Mucosa of stomach (tissue), 1 donor: ENCODE measurements around the gene LHPP.

Experiments used
- H3K27me3 ChIP-seq: one replicate; pipeline ENCODE4 v1.7.0; 2013; ENCODE audit warnings: mild to moderate bottlenecking, low read length; ENCODE audit not compliant: control insufficient read depth, insufficient read depth
- H3K36me3 ChIP-seq: one replicate; pipeline ENCODE4 v1.7.0; 2013; ENCODE audit warnings: low read length; ENCODE audit not compliant: control insufficient read depth, insufficient read depth
- H3K4me1 ChIP-seq: one replicate; pipeline ENCODE4 v1.7.0; 2013; ENCODE audit warnings: mild to moderate bottlenecking, low read length; ENCODE audit not compliant: control insufficient read depth, insufficient read depth
- H3K4me3 ChIP-seq: one replicate; pipeline ENCODE4 v1.7.0; 2013; ENCODE audit warnings: low read length
- H3K9ac ChIP-seq: one replicate; pipeline ENCODE4 v1.7.0; 2013; ENCODE audit warnings: mild to moderate bottlenecking, low read length, moderate library complexity
- H3K9me3 ChIP-seq: one replicate; pipeline ENCODE4 v1.7.0; 2013; ENCODE audit warnings: mild to moderate bottlenecking, low read length, moderate library complexity; ENCODE audit not compliant: control insufficient read depth
- donor health status: Pancreatic carcinoma.

The LHPP gene

DNA sequence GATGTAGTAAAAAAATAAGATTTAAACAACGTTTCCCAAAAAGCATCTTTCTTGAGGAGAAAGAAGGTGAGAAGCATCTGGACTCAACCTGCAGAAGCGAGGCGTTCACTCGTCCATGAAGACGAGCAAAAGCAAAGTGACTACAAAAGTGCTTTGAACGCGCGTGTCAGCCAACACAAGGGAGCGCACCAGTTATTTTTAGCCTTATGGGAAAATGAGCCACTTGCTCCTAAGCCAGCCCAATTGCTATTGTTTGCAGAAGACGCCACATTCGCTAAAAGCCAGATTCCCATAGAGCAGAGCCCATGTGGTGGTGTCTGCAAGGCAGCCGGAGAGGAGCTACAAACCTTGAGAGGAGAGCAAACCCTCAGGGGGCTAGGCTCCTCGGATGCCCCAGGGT, 160.0 kb downstream of the LHPP start:
- peaks cover 29% of the 10 kb centered on the region for H3K4me1 ChIP-seq
- H3K4me3 ChIP-seq, result no peak overlapping the region
- H3K9ac ChIP-seq, result no peak overlapping the region
- H3K36me3 ChIP-seq, result no peaks in the 10 kb centered on the region
- H3K9me3 ChIP-seq, result no peaks in the 10 kb centered on the region
- H3K27me3 ChIP-seq, result no peaks in the 10 kb centered on the region

DNA sequence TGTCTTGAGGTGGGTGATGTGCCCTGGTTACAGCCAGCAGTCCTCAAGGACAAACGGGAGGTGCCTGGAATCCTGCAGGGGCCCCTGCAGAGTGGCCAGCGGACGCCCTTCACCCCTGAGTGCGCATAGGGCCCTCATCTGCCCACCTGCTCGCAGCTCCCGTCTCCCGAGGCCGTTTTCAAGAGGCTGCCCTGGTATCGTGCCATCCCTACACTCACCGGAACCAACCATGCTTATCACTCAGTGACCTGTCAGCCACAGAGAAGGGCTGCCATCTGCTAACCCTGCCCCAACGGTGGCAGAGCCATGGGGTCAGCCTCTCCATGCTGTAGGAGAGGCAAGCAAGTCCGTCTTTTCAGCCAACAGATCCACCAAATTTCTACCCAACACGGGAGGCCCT, 160.5 kb downstream of the LHPP start:
- Histone ChIP-seq H3K4me3 (no peak overlapping the region), H3K36me3 (no peaks in the 10 kb centered on the region), H3K9ac (no peak overlapping the region), H3K9me3 (no peaks in the 10 kb centered on the region), H3K27me3 (no peaks in the 10 kb centered on the region), H3K4me1 (peaks cover 34% of the 10 kb centered on the region)

DNA sequence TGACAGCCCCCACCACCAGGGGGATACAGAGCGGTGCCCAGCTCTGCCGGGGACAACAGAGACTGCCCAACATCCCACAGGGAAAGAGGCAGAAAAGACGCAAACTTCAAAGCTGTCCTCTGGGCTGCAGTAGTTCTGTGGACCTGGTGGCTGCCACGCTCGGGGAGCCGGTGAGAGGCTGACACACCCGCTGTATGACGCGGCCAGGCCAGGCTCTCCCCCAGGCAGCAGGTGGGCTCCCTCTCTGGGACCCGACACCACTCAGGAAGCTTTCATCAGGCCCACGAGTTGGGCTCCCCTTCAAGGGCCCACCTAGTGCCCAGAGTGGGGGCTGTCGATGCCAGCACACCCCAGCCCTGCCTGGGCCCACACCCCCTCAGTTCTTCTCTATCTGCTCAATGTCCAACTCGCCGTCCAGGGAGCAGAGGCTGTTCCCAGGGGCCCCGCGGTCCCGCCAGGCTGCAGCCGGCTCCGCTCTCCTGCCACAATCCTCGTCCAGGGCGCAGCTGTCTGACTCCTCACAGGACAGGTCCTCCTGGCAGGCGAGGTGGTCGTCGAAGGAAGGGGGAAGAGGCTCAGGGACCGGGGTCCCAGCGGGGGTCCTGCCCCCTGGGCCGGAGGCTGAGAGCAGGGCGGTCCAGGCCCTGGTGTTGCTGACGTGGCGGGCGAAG, 161.4 kb downstream of the LHPP start:
- Histone ChIP-seq H3K36me3 (no peaks in the 10 kb centered on the region), H3K9ac (no peak overlapping the region), H3K9me3 (no peaks in the 10 kb centered on the region), H3K4me1 (peaks cover 42% of the 10 kb centered on the region), H3K4me3 (no peak overlapping the region), H3K27me3 (no peaks in the 10 kb centered on the region)

DNA sequence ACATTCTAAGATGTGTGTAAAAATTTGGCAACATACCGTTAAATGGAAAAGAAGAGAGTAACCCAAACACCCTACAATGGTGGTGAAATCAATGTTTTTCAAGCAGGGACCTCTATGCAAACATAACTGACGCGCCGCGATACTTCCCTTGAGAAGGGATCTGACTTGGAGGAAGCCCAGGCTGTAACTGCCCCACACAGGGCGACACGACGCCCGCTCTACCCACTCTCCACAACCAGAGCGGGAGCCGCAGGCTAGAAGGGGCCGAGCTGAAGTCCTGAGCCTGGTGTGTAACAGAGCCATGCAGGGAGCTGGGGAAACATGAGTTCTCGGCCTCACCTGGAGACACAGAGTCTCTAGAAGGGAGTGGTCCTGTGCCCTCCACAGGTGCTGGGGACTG, 162.4 kb downstream of the LHPP start:
- Histone ChIP-seq H3K4me1 (peaks cover 47% of the 10 kb centered on the region), H3K9me3 (no peaks in the 10 kb centered on the region), H3K4me3 (no peak overlapping the region), H3K9ac (no peak overlapping the region), H3K36me3 (no peaks in the 10 kb centered on the region), H3K27me3 (no peaks in the 10 kb centered on the region)

DNA sequence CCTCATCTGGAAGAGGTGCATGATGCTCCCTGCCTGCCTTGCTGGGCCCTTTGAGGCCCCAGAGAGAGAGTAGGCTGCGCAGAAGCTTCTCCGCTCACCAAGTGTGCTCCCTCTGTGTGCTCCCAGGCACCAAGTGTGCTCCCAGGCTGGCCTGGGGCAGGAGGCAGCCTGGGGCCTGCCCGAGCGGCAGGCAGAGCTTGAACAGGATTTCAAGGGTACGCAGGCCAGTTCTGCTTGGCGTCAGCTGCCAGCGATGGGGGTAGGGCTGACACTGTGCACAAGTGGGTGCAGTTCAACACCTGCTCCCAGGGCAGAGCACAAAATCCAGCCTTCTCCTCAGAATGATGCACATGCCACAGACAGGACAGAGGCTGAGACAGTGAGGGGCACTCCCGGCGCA, 162.8 kb downstream of the LHPP start:
- H3K9ac ChIP-seq, result no peak overlapping the region
- H3K4me3 ChIP-seq, result no peak overlapping the region
- no peaks in the 10 kb centered on the region for H3K9me3 ChIP-seq
- H3K4me1 ChIP-seq, result peaks cover 44% of the 10 kb centered on the region
- H3K36me3 ChIP-seq, result no peaks in the 10 kb centered on the region
- no peaks in the 10 kb centered on the region for H3K27me3 ChIP-seq

DNA sequence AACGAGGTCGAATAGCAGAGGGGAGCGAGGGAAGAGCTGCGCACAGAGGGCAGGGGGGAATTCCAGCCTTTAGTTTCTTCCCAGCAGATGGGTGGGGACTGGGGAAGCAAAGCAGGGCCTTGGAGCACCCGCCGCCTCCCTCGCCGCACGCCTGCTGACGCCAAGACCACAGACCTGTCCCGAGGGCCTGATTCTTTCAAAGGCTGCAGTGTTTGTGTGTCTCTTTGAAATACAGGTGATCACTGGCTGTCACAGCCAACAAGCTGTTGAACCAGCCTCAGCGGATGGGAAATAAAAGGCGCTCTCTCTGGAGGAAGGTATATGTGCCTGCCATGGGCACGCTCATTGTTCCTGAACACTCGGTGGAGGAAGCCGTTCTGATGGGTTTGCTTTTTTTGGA, 163.3 kb downstream of the LHPP start:
- Histone ChIP-seq H3K4me3 (no peak overlapping the region), H3K9ac (no peak overlapping the region), H3K9me3 (no peaks in the 10 kb centered on the region), H3K4me1 (peaks cover 39% of the 10 kb centered on the region), H3K36me3 (no peaks in the 10 kb centered on the region), H3K27me3 (no peaks in the 10 kb centered on the region)

DNA sequence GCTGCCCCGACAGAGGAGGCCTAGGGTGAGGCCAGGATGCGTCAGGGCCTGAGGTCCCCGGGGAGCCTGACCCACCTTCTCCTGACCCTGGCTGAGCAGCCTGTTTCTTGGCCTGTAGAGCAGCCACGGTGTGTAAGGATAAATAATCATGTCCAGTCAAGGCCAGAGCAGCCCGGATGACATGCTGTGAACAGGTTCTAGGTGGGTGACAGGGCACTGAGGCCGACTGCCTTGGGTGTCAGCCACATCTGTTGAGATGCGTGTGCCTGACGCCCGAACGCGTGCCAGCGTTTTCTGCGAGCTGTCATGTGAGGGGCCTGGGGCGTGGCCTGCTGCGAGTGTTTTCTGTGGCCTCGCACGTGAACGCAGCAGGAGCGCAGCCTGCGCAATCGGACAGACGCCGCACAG, 164.2 kb downstream of the LHPP start:
- Histone ChIP-seq H3K9me3 (no peaks in the 10 kb centered on the region), H3K9ac (no peak overlapping the region), H3K27me3 (no peaks in the 10 kb centered on the region), H3K36me3 (no peaks in the 10 kb centered on the region), H3K4me1 (peaks cover 33% of the 10 kb centered on the region), H3K4me3 (no peak overlapping the region)

DNA sequence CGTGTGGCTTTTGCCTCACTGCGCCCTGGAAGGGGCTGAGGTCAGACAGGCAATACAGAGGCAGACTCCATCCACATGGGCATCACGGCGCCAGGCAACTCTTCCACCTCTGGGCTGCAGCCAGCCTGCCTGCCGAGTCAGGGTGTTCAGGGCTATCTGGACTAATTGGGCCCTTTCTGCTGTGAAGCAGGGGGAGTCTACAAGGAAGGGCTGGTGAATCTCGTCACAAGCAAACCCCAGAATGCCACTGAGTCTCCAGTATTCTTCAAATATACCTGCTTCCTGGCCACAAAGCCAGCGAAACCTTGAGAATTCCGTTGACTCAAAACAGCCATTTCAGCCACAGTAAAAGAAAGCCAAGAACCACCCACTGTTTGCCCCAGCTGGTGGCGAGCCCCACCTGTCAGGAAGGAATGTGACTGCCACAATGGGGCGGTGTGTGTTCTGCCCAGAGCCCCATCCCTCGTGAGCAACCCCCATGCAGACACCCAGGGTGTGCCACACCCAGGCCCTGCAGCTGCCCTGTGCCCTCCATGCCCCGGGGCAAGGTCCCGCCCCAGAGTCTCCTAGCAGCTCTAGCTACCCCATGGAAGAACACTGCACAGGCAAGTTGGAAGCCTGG, 165.2 kb downstream of the LHPP start:
- H3K9me3 ChIP-seq, result no peaks in the 10 kb centered on the region
- H3K4me3 ChIP-seq, result no peak overlapping the region
- no peak overlapping the region for H3K9ac ChIP-seq
- no peaks in the 10 kb centered on the region for H3K36me3 ChIP-seq
- H3K4me1 ChIP-seq, result peaks cover 32% of the 10 kb centered on the region
- H3K27me3 ChIP-seq, result no peaks in the 10 kb centered on the region

DNA sequence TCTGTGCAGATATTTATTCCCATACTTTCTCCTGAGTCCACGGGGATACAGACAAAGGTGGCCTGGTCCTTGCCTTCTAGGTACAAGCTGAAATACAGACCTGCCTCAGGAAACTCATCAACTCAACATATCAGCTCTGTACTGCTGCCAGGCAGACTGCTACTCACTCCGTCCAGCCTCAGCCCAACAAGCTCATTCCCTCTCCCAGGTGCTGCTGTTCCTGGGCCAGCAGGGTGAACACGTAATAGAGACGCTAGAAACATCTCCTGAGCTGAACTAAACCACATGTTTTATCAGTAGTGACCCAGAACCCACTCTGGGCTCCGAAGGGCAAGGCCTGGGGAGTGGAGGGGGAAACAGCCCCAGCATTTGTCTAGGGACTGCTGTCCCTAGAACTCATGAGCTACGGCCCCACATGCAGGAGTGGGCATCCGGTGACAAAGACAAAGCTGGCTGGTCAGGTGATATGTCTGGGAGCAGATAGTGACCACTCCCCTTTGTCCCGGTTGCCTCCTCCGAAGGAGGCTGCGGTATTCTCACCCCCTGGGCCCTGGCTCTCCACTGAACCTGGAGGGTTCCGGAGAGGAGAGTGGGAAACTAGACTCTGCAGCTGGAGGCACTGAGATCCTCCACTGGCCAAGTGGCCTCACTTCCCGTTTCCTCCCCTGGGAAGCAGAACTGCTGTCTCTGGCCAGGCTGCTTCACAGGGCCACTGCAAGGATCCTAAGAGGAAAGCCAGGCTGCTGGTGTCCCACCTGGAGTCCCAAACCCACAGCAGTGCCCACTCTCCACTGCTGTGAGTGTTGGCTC, 166.4 kb downstream of the LHPP start:
- Histone ChIP-seq H3K9ac (no peak overlapping the region), H3K9me3 (no peaks in the 10 kb centered on the region), H3K27me3 (no peaks in the 10 kb centered on the region), H3K4me3 (no peak overlapping the region), H3K36me3 (no peaks in the 10 kb centered on the region), H3K4me1 (peaks cover 43% of the 10 kb centered on the region)

DNA sequence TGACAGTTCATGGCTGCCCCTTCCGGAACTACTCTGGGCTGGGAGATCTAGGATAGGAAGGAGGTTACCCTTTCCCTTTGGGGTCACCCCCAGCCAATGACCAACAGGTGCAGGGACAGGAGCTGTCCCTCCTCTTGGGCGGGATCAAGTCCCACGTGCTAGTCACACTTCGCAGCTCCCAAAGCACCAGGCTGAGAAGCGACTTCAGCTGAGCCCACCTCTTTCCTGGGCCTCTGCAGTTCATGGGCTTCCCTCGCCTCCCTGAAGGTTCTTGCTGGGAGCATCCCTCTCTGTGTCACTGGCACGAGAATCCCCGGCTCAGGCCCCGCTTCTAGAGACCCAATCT, 167.0 kb downstream of the LHPP start:
- Histone ChIP-seq H3K36me3 (no peaks in the 10 kb centered on the region), H3K9ac (no peak overlapping the region), H3K4me3 (no peak overlapping the region), H3K9me3 (no peaks in the 10 kb centered on the region), H3K27me3 (no peaks in the 10 kb centered on the region), H3K4me1 (peaks cover 43% of the 10 kb centered on the region)

DNA sequence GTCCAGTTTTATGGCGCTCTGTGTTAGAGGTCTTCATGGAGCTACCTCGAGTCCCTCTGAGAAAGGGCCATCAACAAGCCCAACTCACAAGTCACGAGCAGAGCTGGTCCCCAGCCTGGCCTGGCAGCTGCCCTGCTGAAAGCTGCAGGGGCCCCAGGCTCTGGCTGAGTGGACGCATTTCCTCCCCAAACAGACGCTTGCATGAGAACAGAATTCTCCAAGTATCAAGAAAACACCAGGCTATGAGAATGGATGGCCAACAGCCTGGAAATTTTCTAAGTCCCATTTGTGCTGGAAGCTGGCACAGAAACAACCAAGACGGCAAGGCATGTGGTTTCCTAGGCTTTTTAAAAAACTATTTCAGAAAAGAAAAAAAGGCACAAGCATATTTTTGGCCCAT, 167.8 kb downstream of the LHPP start:
- peaks cover 43% of the 10 kb centered on the region for H3K4me1 ChIP-seq
- no peaks in the 10 kb centered on the region for H3K9me3 ChIP-seq
- no peak overlapping the region for H3K4me3 ChIP-seq
- H3K36me3 ChIP-seq, result no peaks in the 10 kb centered on the region
- H3K9ac ChIP-seq, result no peak overlapping the region
- no peaks in the 10 kb centered on the region for H3K27me3 ChIP-seq

DNA sequence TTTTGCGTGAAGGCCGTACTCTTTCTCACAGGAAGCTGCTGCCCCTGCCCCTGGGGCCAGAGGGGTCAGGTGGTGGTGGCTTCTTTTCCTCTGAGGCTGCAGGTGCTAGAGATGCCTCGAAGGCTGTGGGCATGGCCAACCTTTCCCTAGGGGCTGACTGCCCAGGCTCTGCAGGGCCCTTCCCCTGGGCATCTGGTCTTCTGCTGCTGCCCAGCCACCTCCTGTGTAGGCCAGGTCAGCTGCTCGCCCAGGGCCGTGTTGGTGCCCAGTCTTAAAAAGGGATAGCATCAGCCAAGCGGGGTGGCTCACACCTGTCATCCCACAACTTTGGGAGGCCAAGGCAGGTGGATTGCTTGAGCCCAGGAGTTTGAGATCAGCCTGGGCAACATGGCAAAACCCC, 168.2 kb downstream of the LHPP start:
- H3K4me3 ChIP-seq, result no peak overlapping the region
- H3K9me3 ChIP-seq, result no peaks in the 10 kb centered on the region
- H3K36me3 ChIP-seq, result no peaks in the 10 kb centered on the region
- H3K27me3 ChIP-seq, result no peaks in the 10 kb centered on the region
- peaks cover 43% of the 10 kb centered on the region for H3K4me1 ChIP-seq
- no peak overlapping the region for H3K9ac ChIP-seq
